T-helper 2 cell treated with Interferon-gamma antibody and Interleukin-4, amounts not matched to agents 5 μg/mL and 100 μg/mL, for 36 hours (primary cell): ENCODE data around the gene STARD8.

Experiments used
- DNase-seq: peaks from one replicate; pipeline ENCODE4 v3.0.0; 2021; ENCODE audit warnings: low spot score
- H3K27ac Mint-ChIP-seq: one replicate; pipeline ENCODE4 v1.8.0; 2021; ENCODE audit warnings: mild to moderate bottlenecking, mixed read lengths
- H3K27me3 Mint-ChIP-seq: one replicate; pipeline ENCODE4 v1.8.0; 2021; ENCODE audit warnings: low read depth, mixed read lengths
- H3K36me3 Mint-ChIP-seq: one replicate; pipeline ENCODE4 v1.8.0; 2021; ENCODE audit warnings: low read depth, mixed read lengths
- H3K4me1 Mint-ChIP-seq: one replicate; pipeline ENCODE4 v1.8.0; 2021; ENCODE audit warnings: low read depth, mixed read lengths
- H3K4me3 Mint-ChIP-seq: one replicate; pipeline ENCODE4 v1.8.0; 2022; ENCODE audit warnings: mild to moderate bottlenecking, moderate library complexity, mixed read lengths
- H3K9me3 Mint-ChIP-seq: one replicate; pipeline ENCODE4 v1.8.0; 2021; ENCODE audit warnings: mixed read lengths

Gene STARD8

DNA sequence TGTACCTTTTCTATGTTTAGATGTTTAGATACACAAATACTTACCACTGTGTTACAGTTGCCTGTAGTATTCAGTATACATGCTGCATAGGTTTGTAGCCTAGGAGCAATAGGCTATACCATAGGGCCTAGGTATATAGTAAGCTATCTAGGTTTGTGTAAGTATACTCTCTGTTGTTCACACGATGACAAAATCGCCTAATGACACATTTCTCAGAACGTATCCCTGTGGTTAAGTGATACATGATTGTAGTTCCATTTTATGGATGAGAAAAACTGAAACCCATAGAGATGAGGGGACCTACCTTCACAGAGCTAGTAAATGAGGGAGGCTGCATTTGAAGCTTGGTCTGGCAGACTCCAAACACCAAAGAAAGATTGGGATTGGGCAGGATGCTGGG is 102.0 kb downstream of the STARD8 start:
- Mint-ChIP-seq H3K4me3 (no peak overlapping the region), H3K27ac (no peak overlapping the region), H3K36me3 (no peaks in the 10 kb centered on the region)

DNA sequence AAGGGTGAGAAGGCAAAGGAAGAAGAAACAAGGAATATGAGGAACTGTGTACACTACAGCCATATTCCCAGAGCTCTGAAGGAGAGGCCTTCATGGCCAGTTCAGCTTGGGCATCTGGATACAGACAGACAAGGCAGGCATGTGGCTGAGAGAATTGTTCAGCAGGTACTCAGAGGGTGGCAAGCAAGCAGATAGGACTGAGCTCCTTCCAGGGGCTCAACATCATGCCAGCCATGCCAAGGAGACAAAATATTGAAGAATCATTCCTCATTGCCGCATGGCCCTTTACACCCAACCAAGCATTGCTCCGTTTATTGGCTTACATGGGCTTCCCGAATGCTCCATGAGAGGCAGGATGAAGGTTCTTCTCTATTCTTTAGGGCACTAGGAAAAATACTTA is 102.8 kb downstream of the STARD8 start:
- no peak overlapping the region for H3K27ac Mint-ChIP-seq
- H3K4me1 Mint-ChIP-seq = no peaks in the 10 kb centered on the region
- no peaks in the 10 kb centered on the region for H3K9me3 Mint-ChIP-seq
- no peaks in the 10 kb centered on the region for H3K27me3 Mint-ChIP-seq
- DNase-seq = no peak
- no peak overlapping the region for H3K4me3 Mint-ChIP-seq
- H3K36me3 Mint-ChIP-seq = no peaks in the 10 kb centered on the region

More for the DNA sequence above, 102.0 kb downstream of the STARD8 start:
- no peak for DNase-seq
- Mint-ChIP-seq H3K27me3 (no peaks in the 10 kb centered on the region), H3K9me3 (no peaks in the 10 kb centered on the region), H3K4me1 (no peaks in the 10 kb centered on the region)

- DNase-seq = no peak
- no peaks in the 10 kb centered on the region for H3K9me3 Mint-ChIP-seq
- H3K4me1 Mint-ChIP-seq = no peaks in the 10 kb centered on the region
- no peaks in the 10 kb centered on the region for H3K27me3 Mint-ChIP-seq
- no peak overlapping the region for H3K27ac Mint-ChIP-seq
- H3K36me3 Mint-ChIP-seq = no peaks in the 10 kb centered on the region
- H3K4me3 Mint-ChIP-seq = no peak overlapping the region
These were observed 103.9 kb downstream of the STARD8 start for GRCh38 chrX:68751372-68751771.

GRCh38 chrX:68753218-68753617 is 105.8 kb downstream of the STARD8 start:
- DNase-seq = no peak
- Mint-ChIP-seq H3K4me1 (no peaks in the 10 kb centered on the region), H3K36me3 (no peaks in the 10 kb centered on the region), H3K27me3 (no peaks in the 10 kb centered on the region), H3K4me3 (no peak overlapping the region), H3K9me3 (no peaks in the 10 kb centered on the region), H3K27ac (no peak overlapping the region)

DNA sequence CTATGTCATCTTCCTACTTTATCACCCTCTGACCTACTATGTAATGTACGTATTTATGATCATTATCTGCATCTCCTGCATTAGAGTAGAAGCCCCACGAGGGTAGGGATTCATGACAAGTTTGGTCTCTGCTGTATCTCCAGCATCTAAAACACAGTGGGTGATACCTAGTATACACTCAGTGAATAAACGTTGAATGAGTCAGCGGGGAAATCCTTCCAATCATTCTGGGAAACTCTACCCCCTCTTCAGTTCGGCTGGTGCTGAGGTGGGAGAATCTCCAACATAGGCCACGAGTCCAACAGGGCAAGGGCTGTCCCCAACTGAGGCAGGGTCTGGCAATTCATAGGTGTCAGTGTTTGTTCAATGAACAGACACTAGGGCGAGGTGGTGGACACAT is 106.9 kb downstream of the STARD8 start:
- Mint-ChIP-seq H3K27ac (no peak overlapping the region), H3K4me1 (no peaks in the 10 kb centered on the region), H3K27me3 (no peaks in the 10 kb centered on the region), H3K36me3 (no peaks in the 10 kb centered on the region), H3K9me3 (no peaks in the 10 kb centered on the region), H3K4me3 (no peak overlapping the region)
- DNase-seq = no peak

GRCh38 chrX:68755616-68756125 is 108.2 kb downstream of the STARD8 start:
- Mint-ChIP-seq H3K36me3 (no peaks in the 10 kb centered on the region), H3K4me3 (no peak overlapping the region), H3K27me3 (no peaks in the 10 kb centered on the region), H3K9me3 (no peaks in the 10 kb centered on the region), H3K4me1 (no peaks in the 10 kb centered on the region), H3K27ac (no peak overlapping the region)
- DNase-seq = no peak

DNA sequence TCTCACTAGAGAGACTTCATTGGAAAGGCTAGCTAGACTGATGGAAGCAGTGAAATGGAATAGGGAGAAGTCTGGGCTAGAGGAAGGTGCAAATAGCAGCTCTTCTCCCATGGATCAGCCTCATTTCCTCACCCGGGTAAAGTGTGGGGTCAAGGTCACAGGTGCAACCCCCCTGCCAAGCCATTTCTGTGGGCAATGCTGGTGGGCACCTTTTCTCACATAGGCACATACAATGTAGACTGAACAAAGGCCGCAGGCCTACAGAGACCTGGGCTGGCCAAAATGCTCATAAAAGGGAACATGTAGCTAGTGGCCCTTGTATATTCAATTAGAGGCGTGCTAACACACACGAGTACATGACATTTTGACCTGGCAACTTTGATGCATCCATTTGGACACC is 109.9 kb downstream of the STARD8 start:
- Mint-ChIP-seq H3K4me3 (no peak overlapping the region), H3K9me3 (no peaks in the 10 kb centered on the region), H3K4me1 (no peaks in the 10 kb centered on the region), H3K27ac (no peak overlapping the region), H3K27me3 (no peaks in the 10 kb centered on the region), H3K36me3 (no peaks in the 10 kb centered on the region)
- no peak for DNase-seq

- no peak overlapping the region for H3K27ac Mint-ChIP-seq
- no peaks in the 10 kb centered on the region for H3K9me3 Mint-ChIP-seq
- H3K4me1 Mint-ChIP-seq = no peaks in the 10 kb centered on the region
- no peaks in the 10 kb centered on the region for H3K27me3 Mint-ChIP-seq
- no peak for DNase-seq
- H3K36me3 Mint-ChIP-seq = no peaks in the 10 kb centered on the region
- no peak overlapping the region for H3K4me3 Mint-ChIP-seq
These were observed 110.3 kb downstream of the STARD8 start for GRCh38 chrX:68757731-68758130.

DNA sequence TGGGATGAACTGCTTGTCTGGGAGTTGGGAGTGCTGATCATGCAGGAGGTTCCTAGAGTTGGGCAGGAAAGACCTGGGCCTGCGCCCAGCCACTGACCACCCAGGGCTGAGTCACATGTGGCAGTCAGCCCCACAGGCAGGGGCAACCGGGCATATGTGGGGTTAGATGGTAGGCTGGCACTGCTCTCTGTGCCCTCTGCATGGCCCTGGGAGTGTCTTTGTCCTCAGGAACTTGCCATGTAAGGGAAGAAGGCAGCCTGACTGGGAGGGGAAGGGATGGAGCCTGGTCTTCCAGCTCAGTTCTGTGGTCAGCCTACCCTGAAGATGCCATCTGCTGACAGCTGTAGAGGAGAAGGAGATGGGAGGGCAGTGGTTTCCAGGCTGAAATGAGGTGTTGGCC is 111.2 kb downstream of the STARD8 start:
- no peak for DNase-seq
- Mint-ChIP-seq H3K4me1 (no peaks in the 10 kb centered on the region), H3K4me3 (no peak overlapping the region), H3K27ac (no peak overlapping the region), H3K27me3 (no peaks in the 10 kb centered on the region), H3K9me3 (no peaks in the 10 kb centered on the region), H3K36me3 (no peaks in the 10 kb centered on the region)

DNA sequence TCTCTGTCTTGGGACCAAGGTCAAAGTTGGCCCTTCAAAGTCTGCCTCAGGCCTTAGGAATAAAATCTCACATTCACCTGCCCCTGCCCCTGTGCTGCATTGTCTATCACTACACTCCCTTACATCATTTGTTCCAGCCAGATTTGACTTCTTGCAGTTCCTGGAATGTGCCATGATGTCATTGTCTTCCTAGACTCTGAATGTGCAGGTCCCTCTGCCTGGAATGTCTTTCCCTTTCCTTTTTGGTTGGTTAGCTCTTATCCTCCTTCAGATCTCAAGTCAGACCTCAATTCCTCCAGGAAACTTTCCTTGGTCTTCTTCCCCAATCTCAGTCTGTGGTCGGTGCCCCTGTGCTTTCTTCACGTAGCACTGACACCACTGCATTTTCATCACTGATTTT is 113.6 kb downstream of the STARD8 start:
- no peak for DNase-seq
- Mint-ChIP-seq H3K4me3 (no peak overlapping the region), H3K27me3 (no peaks in the 10 kb centered on the region), H3K36me3 (no peaks in the 10 kb centered on the region), H3K27ac (no peak overlapping the region), H3K4me1 (no peaks in the 10 kb centered on the region), H3K9me3 (no peaks in the 10 kb centered on the region)

- no peak for DNase-seq
- no peaks in the 10 kb centered on the region for H3K9me3 Mint-ChIP-seq
- H3K4me1 Mint-ChIP-seq = no peaks in the 10 kb centered on the region
- no peak overlapping the region for H3K27ac Mint-ChIP-seq
- no peaks in the 10 kb centered on the region for H3K27me3 Mint-ChIP-seq
- H3K36me3 Mint-ChIP-seq = no peaks in the 10 kb centered on the region
- H3K4me3 Mint-ChIP-seq = no peak overlapping the region
These were observed 115.3 kb downstream of the STARD8 start for GRCh38 chrX:68762766-68763165.

- no peaks in the 10 kb centered on the region for H3K36me3 Mint-ChIP-seq
- H3K9me3 Mint-ChIP-seq = no peaks in the 10 kb centered on the region
- no peak overlapping the region for H3K27ac Mint-ChIP-seq
- H3K4me1 Mint-ChIP-seq = no peaks in the 10 kb centered on the region
- DNase-seq = no peak
- H3K4me3 Mint-ChIP-seq = no peak overlapping the region
- no peaks in the 10 kb centered on the region for H3K27me3 Mint-ChIP-seq
These were observed 116.0 kb downstream of the STARD8 start for GRCh38 chrX:68763481-68763880.
